SK-N-SH (cell line): Measurements from ENCODE around the gene GTF2E1. TPM values are rescaled to one million over a fixed set of nuclear protein-coding genes. Genes with fewer than 3 reads are reported as not detected.

Experiments
- CTCF ChIA-PET: fragments of 300-600, 350-600 bp; formaldehyde crosslinking; extraction: SDS; loops from one replicate; lab custom pipeline; 2021; lab: Yijun Ruan, JAX
- POLR2A ChIA-PET: fragments of 350-600 bp; sonication (Branson Sonifier 250); formaldehyde crosslinking; extraction: SDS; loops from one replicate; lab custom pipeline; 2020; ENCODE audit warnings: antibody characterized with exemption, inconsistent platforms; lab: Yijun Ruan, JAX
- DNase-seq: peaks from one replicate; pipeline ENCODE4 v3.0.0; 2012
- H2AFZ ChIP-seq: fragments of 200-600 bp; sonication (generic); 2 replicates; pipeline ENCODE4 v1.8.1; 2016; ENCODE audit warnings: antibody characterized with exemption, mild to moderate bottlenecking, low read depth
- H3F3A ChIP-seq: fragments of 200-600 bp; sonication (generic); replicated peaks from 2 replicates; pipeline ENCODE3; 2016; ENCODE audit warnings: antibody characterized with exemption, mild to moderate bottlenecking; ENCODE audit not compliant: insufficient read depth
- H3K27ac ChIP-seq, 2 experiments: fragments of 200-500 bp in 1 of 2; fragments of 200-600 bp in 1 of 2; sonication (Bioruptor generic) in 1 of 2; sonication (generic), shearing (Covaris generic) in 1 of 2; 2 replicates each; pipeline versions ENCODE4 v1.5.1 to v1.6.1; 2014 to 2016; ENCODE audit warnings: low read depth in 2 of 2, inconsistent platforms in 1 of 2, low read length in 1 of 2, mild to moderate bottlenecking in 1 of 2, mixed read lengths in 1 of 2
- H3K27me3 ChIP-seq: fragments of 200-600 bp; sonication (generic), shearing (Covaris generic); 2 replicates; pipeline ENCODE4 v1.6.1; 2016; ENCODE audit warnings: mixed run types; ENCODE audit not compliant: insufficient read depth
- H3K36me3 ChIP-seq, 2 experiments: fragments of 200-500 bp in 1 of 2; fragments of 200-600 bp in 1 of 2; sonication (Bioruptor generic) in 1 of 2; sonication (generic) in 1 of 2; replicated peaks in 1 of 2; 2 replicates each; pipeline versions ENCODE3 to v1.5.1; 2014 to 2016; ENCODE audit warnings: low read length in 1 of 2, mild to moderate bottlenecking in 1 of 2; ENCODE audit not compliant: insufficient read depth in 2 of 2, control insufficient read depth in 1 of 2
- H3K4me1 ChIP-seq, 2 experiments: fragments of 200-500 bp in 1 of 2; fragments of 200-600 bp in 1 of 2; sonication (Bioruptor generic) in 1 of 2; sonication (generic), shearing (Covaris generic) in 1 of 2; 2 replicates each; pipeline versions ENCODE4 v1.5.1 to v1.6.1; 2014 to 2016; ENCODE audit warnings: low read depth in 1 of 2, low read length in 1 of 2, mixed run types in 1 of 2; ENCODE audit not compliant: insufficient read depth in 2 of 2, control insufficient read depth in 1 of 2
- H3K4me2 ChIP-seq: fragments of 200-600 bp; sonication (generic), shearing (Covaris generic); 2 replicates; pipeline ENCODE4 v1.6.1; 2017; ENCODE audit warnings: mixed run types
- H3K4me3 ChIP-seq, 2 experiments: fragments of 200-500 bp in 1 of 2; fragments of 200-600 bp in 1 of 2; sonication (Bioruptor generic) in 1 of 2; sonication (generic), shearing (Covaris generic) in 1 of 2; 2 replicates each; pipeline versions ENCODE4 v1.5.1 to v1.8.1; 2014 to 2016; ENCODE audit warnings: low read depth in 2 of 2, inconsistent platforms in 1 of 2, low read length in 1 of 2, mild to moderate bottlenecking in 1 of 2, mixed read lengths in 1 of 2, moderate library complexity in 1 of 2
- H3K79me2 ChIP-seq: fragments of 200-600 bp; sonication (generic); 2 replicates; pipeline ENCODE4 v1.8.1; 2017; ENCODE audit warnings: mild to moderate bottlenecking; ENCODE audit not compliant: insufficient read depth
- H3K9ac ChIP-seq: fragments of 200-600 bp; sonication (generic); 2 replicates; pipeline ENCODE4 v1.6.1; 2017; ENCODE audit warnings: mixed run types
- H3K9me2 ChIP-seq: fragments of 200-600 bp; sonication (generic); 2 replicates; pipeline ENCODE4 v1.6.1; 2017; ENCODE audit warnings: mixed run types
- H3K9me3 ChIP-seq: fragments of 200-600 bp; sonication (generic); 2 replicates; pipeline ENCODE4 v1.6.1; 2017; ENCODE audit warnings: mixed run types, mild to moderate bottlenecking, moderate library complexity
- H4K20me1 ChIP-seq: fragments of 200-600 bp; sonication (generic); 2 replicates; pipeline ENCODE4 v1.6.1; 2017; ENCODE audit warnings: mild to moderate bottlenecking, mixed run types; ENCODE audit not compliant: insufficient read depth
- CTCF ChIP-seq: fragments of 200-600 bp; sonication (generic); IDR thresholded peaks from 2 replicates; pipeline ENCODE4 v1.6.1; 2017; ENCODE audit warnings: antibody characterized with exemption, mild to moderate bottlenecking, moderate library complexity
- EZH2phosphoT487 ChIP-seq: fragments of 200-600 bp; sonication (generic); IDR thresholded peaks from 2 replicates; pipeline ENCODE4 v1.6.1; 2017; ENCODE audit warnings: low read depth, mixed run types, mild to moderate bottlenecking, antibody characterized with exemption, moderate library complexity, borderline replicate concordance
- FOSL2 ChIP-seq: IDR thresholded peaks from 2 replicates; pipeline ENCODE4 v1.4.0; 2012; ENCODE audit warnings: low read depth, mild to moderate bottlenecking, moderate library complexity, borderline replicate concordance
- FOXM1 ChIP-seq: IDR thresholded peaks from 2 replicates; pipeline ENCODE4 v1.4.0; 2012; ENCODE audit warnings: low read depth, mild to moderate bottlenecking
- GATA2 ChIP-seq: sonication (generic); formaldehyde crosslinking; IDR thresholded peaks from 2 replicates; pipeline ENCODE4 v1.5.0; 2020; ENCODE audit warnings: mild to moderate bottlenecking, missing genetic modification reagents
- IRF3 ChIP-seq: fragments of 150-350 bp; IDR thresholded peaks from 2 replicates; pipeline ENCODE4 v1.6.1; 2016; ENCODE audit warnings: mild to moderate bottlenecking, low read depth, low read length
- JUND ChIP-seq: IDR thresholded peaks from 2 replicates; pipeline ENCODE4 v1.4.0; 2012
- MEF2A ChIP-seq: IDR thresholded peaks from 2 replicates; pipeline ENCODE4 v1.4.0; 2012; ENCODE audit warnings: low read depth, borderline replicate concordance
- MXI1 ChIP-seq: IDR thresholded peaks from 2 replicates; pipeline ENCODE4 v1.6.1; 2012; ENCODE audit warnings: mild to moderate bottlenecking, low read depth, low read length, improper control_type of control experiment
- NFIC ChIP-seq: IDR thresholded peaks from 2 replicates; pipeline ENCODE4 v1.4.0; 2012; ENCODE audit warnings: borderline replicate concordance
- NRF1 ChIP-seq: IDR thresholded peaks from 2 replicates; pipeline ENCODE4 v1.6.1; 2012; ENCODE audit warnings: low read depth, mild to moderate bottlenecking, low read length
- POLR2AphosphoS5 ChIP-seq: IDR thresholded peaks from 2 replicates; pipeline ENCODE4 v1.6.1; 2012; ENCODE audit warnings: low read depth, low read length
- RAD21 ChIP-seq: IDR thresholded peaks from 2 replicates; pipeline ENCODE4 v1.6.1; 2012; ENCODE audit warnings: mild to moderate bottlenecking, low read length
- REST ChIP-seq: IDR thresholded peaks from 2 replicates; pipeline ENCODE4 v1.6.1; 2012; ENCODE audit warnings: mild to moderate bottlenecking, low read depth, low read length, moderate library complexity
- RFX5 ChIP-seq: IDR thresholded peaks from 2 replicates; pipeline ENCODE4 v1.6.1; 2012; ENCODE audit warnings: mild to moderate bottlenecking, improper control_type of control experiment, low read length
- RXRA ChIP-seq: IDR thresholded peaks from 2 replicates; pipeline ENCODE4 v1.4.0; 2012; ENCODE audit warnings: low read depth, mild to moderate bottlenecking, borderline replicate concordance
- SIN3A ChIP-seq: IDR thresholded peaks from 2 replicates; pipeline ENCODE4 v1.6.1; 2012; ENCODE audit warnings: low read depth, mild to moderate bottlenecking, low read length, moderate library complexity, borderline replicate concordance
- YY1 ChIP-seq: IDR thresholded peaks from 2 replicates; pipeline ENCODE4 v1.4.0; 2012; ENCODE audit warnings: low read depth, mild to moderate bottlenecking
- WGBS: methylation state at CpG from one replicate; pipeline ENCODE4 v1.1.6; 2017; ENCODE audit warnings: low lambda C conversion rate; 5-methylcytosine and 5-hydroxymethylcytosine counted together
- polyA plus RNA-seq, 3 experiments: library from polyadenylated mRNA; depleted of rRNA; stranded (reverse); fragments of >200 nt; gene quantifications; 2 replicates each; pipeline ENCODE4 v1.2.3, GENCODE V29; 2012
- TF ChIP-seq, protein P1 (sequence below): IDR thresholded peaks from 2 replicates; pipeline ENCODE4 v1.4.0; 2012; ENCODE audit warnings: low read depth

Gene GTF2E1
- polyA plus RNA-seq, 1 of the 3 experiments (the other 2 are of a cell fraction) = 5.7 TPM

DNA sequence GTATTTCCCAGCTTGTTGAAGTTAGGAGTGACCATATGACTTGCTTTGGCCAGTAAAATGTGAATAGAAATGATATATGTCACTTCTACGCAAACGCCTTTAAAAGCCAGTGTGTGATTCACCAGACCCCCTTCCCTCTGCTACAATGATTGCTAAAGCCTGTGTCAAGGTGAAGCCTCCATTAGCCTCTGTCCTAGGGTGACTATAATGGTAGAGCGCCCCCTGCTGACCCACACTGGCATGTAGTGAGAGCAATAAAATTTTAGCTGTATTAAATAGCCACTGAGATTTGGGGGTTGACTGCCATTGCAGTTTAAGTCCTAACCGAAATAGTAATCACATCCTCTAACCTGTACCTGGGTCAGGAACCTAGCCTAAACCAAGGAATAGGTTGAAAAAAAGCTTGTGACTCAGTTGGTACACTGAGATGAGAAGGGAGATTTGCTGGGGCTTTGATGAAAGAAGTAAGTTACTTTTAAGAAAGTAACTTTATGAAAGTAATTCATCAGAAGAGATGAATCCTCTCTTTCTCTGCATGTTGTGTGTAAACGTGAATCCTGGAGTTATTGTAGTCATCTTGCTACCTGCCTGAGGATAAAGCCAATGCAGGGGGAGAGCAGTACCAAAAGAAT, 52.6 kb downstream of the GTF2E1 start (continued):
- no peak for TF ChIP-seq POLR2AphosphoS5

DNA sequence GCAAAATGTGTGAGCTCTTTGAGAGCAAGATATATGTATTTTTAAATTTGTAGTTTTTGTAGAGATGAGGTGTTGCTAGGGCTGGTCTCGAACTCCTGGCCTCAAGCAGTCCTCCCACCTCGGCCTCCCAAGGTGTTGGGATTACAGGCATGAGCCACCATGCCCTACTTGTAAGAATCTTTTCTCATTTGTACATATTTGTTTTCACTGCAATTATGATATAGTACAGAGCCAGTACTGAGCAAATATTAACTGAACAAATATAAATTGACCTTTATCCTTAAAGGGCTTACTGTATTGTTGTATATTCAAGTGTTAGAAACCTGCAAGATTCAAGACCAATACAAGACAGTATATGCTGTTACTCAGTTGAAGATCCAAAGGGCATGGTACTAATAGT, 53.4 kb downstream of the GTF2E1 start:
- H3K27ac ChIP-seq = no peak overlapping the region
- no peak overlapping the region for H3K9ac ChIP-seq
- no peaks in the 10 kb centered on the region for H3K36me3 ChIP-seq
- 12% methylated on average over 2 of the region's 2 CpGs for WGBS
- ChIA-PET POLR2A (no interaction called here), CTCF (interaction anchor here (0.9 to 9.3 kb wide), 8 partner anchors 11 to 378 kb away, joined by 5 to 277 read pairs (median 8); no protein-coding TSS in a partner anchor)
- peaks cover 15% of the 10 kb centered on the region for H3F3A ChIP-seq
- no peak for DNase-seq
- H3K79me2 ChIP-seq = no peaks in the 10 kb centered on the region
- H3K9me3 ChIP-seq = no peaks in the 10 kb centered on the region
- H3K27me3 ChIP-seq = no peaks in the 10 kb centered on the region
- peaks cover 0 to 17% of the 10 kb centered on the region in 2 experiments; a peak in 2 of 4 replicates for H3K4me1 ChIP-seq
- H2AFZ ChIP-seq = no peak overlapping the region
- no peak overlapping the region for H3K4me3 ChIP-seq
- H4K20me1 ChIP-seq = no peaks in the 10 kb centered on the region
- H3K9me2 ChIP-seq = no peaks in the 10 kb centered on the region
- no peak for TF ChIP-seq RFX5
- TF ChIP-seq IRF3 = no peak
- no peak for TF ChIP-seq SIN3A
- no peak for TF ChIP-seq MEF2A
- TF ChIP-seq RAD21 = no peak
- no peak for TF ChIP-seq EZH2phosphoT487
- TF ChIP-seq CTCF = no peak
- no peak for TF ChIP-seq MXI1
- TF ChIP-seq FOXM1 = no peak
- no peak for TF ChIP-seq YY1
- TF ChIP-seq NFIC = no peak
- TF ChIP-seq GATA2 (CRISPR knock-in tag) = no peak
- TF ChIP-seq RXRA = no peak
- no peak for TF ChIP-seq FOSL2
- TF ChIP-seq JUND = no peak
- TF ChIP-seq, protein P1, sequence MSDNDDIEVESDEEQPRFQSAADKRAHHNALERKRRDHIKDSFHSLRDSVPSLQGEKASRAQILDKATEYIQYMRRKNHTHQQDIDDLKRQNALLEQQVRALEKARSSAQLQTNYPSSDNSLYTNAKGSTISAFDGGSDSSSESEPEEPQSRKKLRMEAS = no peak
- no peak for TF ChIP-seq REST
- TF ChIP-seq NRF1 = no peak
- H3K4me2 ChIP-seq = no peak overlapping the region
